Trophoblast cell (in vitro differentiated cells and primary cell): ENCODE measurements around the gene FRMD8.

ENCODE experiments used
- DNase-seq, 2 donors: peaks; one replicate each; pipeline ENCODE4 v3.0.0-alpha.2; 2016
- H2AFZ ChIP-seq: 2 replicates; pipeline ENCODE4 v1.6.1; 2013; ENCODE audit warnings: low read length, moderate library complexity, mild to moderate bottlenecking; ENCODE audit not compliant: insufficient read depth, poor library complexity
- H2AK5ac ChIP-seq: 2 replicates; pipeline ENCODE4 v1.6.1; 2013; ENCODE audit warnings: mild to moderate bottlenecking, low read length
- H2BK120ac ChIP-seq: 2 replicates; pipeline ENCODE4 v1.6.1; 2013; ENCODE audit warnings: low read length, mild to moderate bottlenecking, moderate library complexity; ENCODE audit not compliant: insufficient read depth, poor library complexity
- H2BK12ac ChIP-seq: 2 replicates; pipeline ENCODE4 v1.6.1; 2013; ENCODE audit warnings: mild to moderate bottlenecking, low read length, moderate library complexity
- H2BK5ac ChIP-seq: 2 replicates; pipeline ENCODE4 v1.6.1; 2013; ENCODE audit warnings: low read length, low read depth, moderate library complexity, mild to moderate bottlenecking; ENCODE audit not compliant: poor library complexity
- H3K14ac ChIP-seq: 2 replicates; pipeline ENCODE4 v1.6.1; 2013; ENCODE audit warnings: mild to moderate bottlenecking, low read length
- H3K18ac ChIP-seq: 2 replicates; pipeline ENCODE4 v1.6.1; 2013; ENCODE audit warnings: mild to moderate bottlenecking, low read length
- H3K23ac ChIP-seq: 2 replicates; pipeline ENCODE4 v1.6.1; 2013; ENCODE audit warnings: low read length
- H3K27ac ChIP-seq: 2 replicates; pipeline ENCODE4 v1.5.1; 2013; ENCODE audit warnings: low read depth, mild to moderate bottlenecking, inconsistent platforms, low read length, moderate library complexity
- H3K27me3 ChIP-seq: 2 replicates; pipeline ENCODE4 v1.6.1; 2013; ENCODE audit warnings: inconsistent platforms, mild to moderate bottlenecking, low read length, moderate library complexity; ENCODE audit not compliant: insufficient read depth
- H3K36me3 ChIP-seq, 2 experiments: 1 replicate in 1 of 2; 2 replicates in 1 of 2; pipeline ENCODE4 v1.6.1; 2013; ENCODE audit warnings: low read length in 2 of 2, mild to moderate bottlenecking in 2 of 2, moderate library complexity in 1 of 2; ENCODE audit not compliant: insufficient read depth in 2 of 2, control insufficient read depth in 1 of 2
- H3K4ac ChIP-seq: 2 replicates; pipeline ENCODE4 v1.6.1; 2013; ENCODE audit warnings: low read depth, mild to moderate bottlenecking, low read length, moderate library complexity
- H3K4me1 ChIP-seq, 2 experiments: 1 replicate in 1 of 2; 2 replicates in 1 of 2; pipeline ENCODE4 v1.6.1; 2013; ENCODE audit warnings: low read length in 2 of 2, mild to moderate bottlenecking in 2 of 2, moderate library complexity in 1 of 2; ENCODE audit not compliant: insufficient read depth in 2 of 2, control insufficient read depth in 1 of 2
- H3K4me2 ChIP-seq: 2 replicates; pipeline ENCODE4 v1.6.1; 2013; ENCODE audit warnings: inconsistent platforms, mild to moderate bottlenecking, low read length, moderate library complexity
- H3K4me3 ChIP-seq: 2 replicates; pipeline ENCODE4 v1.5.1; 2013; ENCODE audit warnings: mild to moderate bottlenecking, low read depth, low read length, inconsistent platforms
- H3K79me1 ChIP-seq: one replicate; pipeline ENCODE4 v1.6.1; 2013; ENCODE audit warnings: low read length
- H3K79me2 ChIP-seq: 2 replicates; pipeline ENCODE4 v1.6.1; 2013; ENCODE audit warnings: low read length, mild to moderate bottlenecking; ENCODE audit not compliant: control insufficient read depth, insufficient read depth, poor library complexity
- H3K9ac ChIP-seq: 2 replicates; pipeline ENCODE4 v1.6.1; 2013; ENCODE audit warnings: mild to moderate bottlenecking, low read length
- H3K9me3 ChIP-seq: 2 replicates; pipeline ENCODE4 v1.6.1; 2013; ENCODE audit warnings: low read depth, mild to moderate bottlenecking, control low read depth, inconsistent platforms, low read length; ENCODE audit not compliant: insufficient read depth
- H4K12ac ChIP-seq: 2 replicates; pipeline ENCODE4 v1.6.1; 2013; ENCODE audit warnings: low read depth, mild to moderate bottlenecking, low read length, moderate library complexity
- H4K8ac ChIP-seq: 2 replicates; pipeline ENCODE4 v1.6.1; 2013; ENCODE audit warnings: low read depth, mild to moderate bottlenecking, low read length, moderate library complexity
- H4K91ac ChIP-seq: one replicate; pipeline ENCODE4 v1.6.1; 2013; ENCODE audit warnings: low read depth, mild to moderate bottlenecking, low read length, moderate library complexity
- WGBS: extraction: QIAGEN DNeasy Blood & Tissue Kit; methylation state at CpG from one replicate; pipeline ENCODE4 v1.1.7; 2013; ENCODE audit warnings: missing lambda C conversion rate; ENCODE audit not compliant: insufficient read length, insufficient coverage; ENCODE audit errors: extremely low coverage; 5-methylcytosine and 5-hydroxymethylcytosine counted together

The FRMD8 gene

DNA sequence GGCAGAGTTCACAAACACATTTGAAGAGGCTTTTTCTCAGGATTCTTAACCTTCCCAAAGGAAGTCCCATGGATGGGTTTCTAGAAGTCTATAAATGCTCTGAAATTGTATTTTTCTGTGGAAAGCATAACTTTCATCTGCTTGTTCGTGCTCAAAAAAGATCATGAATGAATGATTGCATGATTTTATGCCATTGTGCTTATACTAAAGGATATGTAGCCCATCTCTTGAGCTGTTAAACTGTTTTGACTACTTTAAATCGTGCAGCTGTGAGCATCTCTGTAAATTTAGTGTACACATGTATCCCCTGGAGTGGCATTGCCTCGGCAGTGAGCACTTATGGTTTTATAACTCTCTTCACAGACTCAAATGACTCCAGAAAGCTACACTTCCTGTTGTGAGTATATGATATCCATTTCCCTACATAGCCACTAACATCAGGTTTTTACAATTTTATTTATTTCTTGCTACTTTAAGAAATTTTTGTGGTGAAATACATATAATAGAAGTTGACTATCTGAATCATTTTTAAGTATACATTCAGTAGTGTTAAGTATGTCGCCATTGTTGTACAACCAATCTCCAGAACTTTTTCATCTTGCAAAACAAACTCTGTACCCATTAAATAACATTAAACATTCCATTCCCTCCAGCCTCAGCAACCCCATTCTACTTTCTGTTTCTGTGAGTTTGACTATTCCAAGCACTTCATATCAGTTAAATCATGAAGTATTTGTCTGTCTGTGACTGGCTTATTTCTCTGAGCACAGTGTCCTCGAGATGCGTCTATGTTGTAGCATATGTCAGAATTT, 44.2 kb downstream of the FRMD8 start:
- Histone ChIP-seq H3K36me3 (peaks cover 12 to 19% of the 10 kb centered on the region in 2 experiments), H3K23ac (no peak overlapping the region), H2AK5ac (no peak overlapping the region), H3K79me1 (peaks cover 6% of the 10 kb centered on the region), H3K27ac (no peak overlapping the region), H3K18ac (no peak overlapping the region), H3K9me3 (no peaks in the 10 kb centered on the region), H3K4ac (no peak overlapping the region), H3K4me3 (no peak overlapping the region), H2AFZ (no peak overlapping the region), H3K27me3 (no peaks in the 10 kb centered on the region), H3K79me2 (peaks cover 14% of the 10 kb centered on the region), H2BK120ac (no peak overlapping the region), H4K91ac (no peak overlapping the region), H3K14ac (no peak overlapping the region), H3K4me2 (no peak overlapping the region), H2BK12ac (no peak overlapping the region), H4K12ac (no peak overlapping the region), H3K9ac (no peak overlapping the region), H3K4me1 (peaks cover 14 to 18% of the 10 kb centered on the region in 2 experiments), H4K8ac (no peak overlapping the region), H2BK5ac (no peak overlapping the region)
- WGBS, result no CpG with 5 or more reads among the region's 6 CpGs
- peak in 1 of 2 donors; percentile 60 for DNase-seq

DNA sequence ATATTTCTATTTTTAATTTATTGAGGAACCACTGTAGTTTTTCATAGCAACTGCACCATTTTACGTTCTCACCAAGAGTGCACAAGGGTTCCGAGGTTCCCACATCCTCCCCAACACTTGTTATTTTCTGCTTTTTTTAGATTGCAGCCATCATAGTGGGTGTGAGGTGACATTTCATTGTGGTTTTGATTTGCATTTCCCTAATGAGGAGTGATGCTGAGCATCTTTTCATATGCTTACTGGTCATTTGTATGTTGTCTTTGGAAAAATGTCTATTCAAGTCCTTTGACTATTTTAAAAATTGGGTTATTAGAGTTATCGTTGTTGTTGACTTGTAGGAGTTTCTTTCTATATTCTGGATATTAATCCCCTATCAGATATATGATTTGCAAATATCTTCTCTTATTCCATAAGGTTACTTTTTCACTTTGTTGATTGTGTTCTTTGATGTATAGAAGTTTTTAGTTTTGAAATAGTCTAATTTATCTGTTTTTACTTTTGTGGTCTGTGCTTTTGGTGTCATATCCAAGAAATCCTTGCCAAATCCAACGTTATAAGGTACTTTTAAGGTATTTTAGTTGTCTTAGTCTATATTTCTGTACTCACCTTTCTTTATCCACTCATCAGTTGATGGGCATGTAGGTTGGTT, 45.1 kb downstream of the FRMD8 start:
- H2BK5ac ChIP-seq, result no peak overlapping the region
- H3K9me3 ChIP-seq, result no peaks in the 10 kb centered on the region
- no peak overlapping the region for H3K4me3 ChIP-seq
- no peak overlapping the region for H3K9ac ChIP-seq
- no peaks in the 10 kb centered on the region for H3K27me3 ChIP-seq
- no peak overlapping the region for H3K4me2 ChIP-seq
- no peak overlapping the region for H2AFZ ChIP-seq
- no peak overlapping the region for H2AK5ac ChIP-seq
- H2BK120ac ChIP-seq, result no peak overlapping the region
- H3K23ac ChIP-seq, result no peak overlapping the region
- no peak overlapping the region for H3K18ac ChIP-seq
- no peak overlapping the region for H4K91ac ChIP-seq
- peak in 1 of 2 donors; percentile 24 for DNase-seq
- no peak overlapping the region for H4K12ac ChIP-seq
- no peak overlapping the region for H2BK12ac ChIP-seq
- H3K14ac ChIP-seq, result no peak overlapping the region
- no CpG with 5 or more reads among the region's 4 CpGs for WGBS
- peaks cover 14 to 17% of the 10 kb centered on the region in 2 experiments for H3K4me1 ChIP-seq
- H3K79me2 ChIP-seq, result peaks cover 14% of the 10 kb centered on the region
- H3K4ac ChIP-seq, result no peak overlapping the region
- H3K27ac ChIP-seq, result no peak overlapping the region
- no peak overlapping the region for H4K8ac ChIP-seq
- H3K36me3 ChIP-seq, result peaks cover 18 to 27% of the 10 kb centered on the region in 2 experiments
- peaks cover 6% of the 10 kb centered on the region for H3K79me1 ChIP-seq

DNA sequence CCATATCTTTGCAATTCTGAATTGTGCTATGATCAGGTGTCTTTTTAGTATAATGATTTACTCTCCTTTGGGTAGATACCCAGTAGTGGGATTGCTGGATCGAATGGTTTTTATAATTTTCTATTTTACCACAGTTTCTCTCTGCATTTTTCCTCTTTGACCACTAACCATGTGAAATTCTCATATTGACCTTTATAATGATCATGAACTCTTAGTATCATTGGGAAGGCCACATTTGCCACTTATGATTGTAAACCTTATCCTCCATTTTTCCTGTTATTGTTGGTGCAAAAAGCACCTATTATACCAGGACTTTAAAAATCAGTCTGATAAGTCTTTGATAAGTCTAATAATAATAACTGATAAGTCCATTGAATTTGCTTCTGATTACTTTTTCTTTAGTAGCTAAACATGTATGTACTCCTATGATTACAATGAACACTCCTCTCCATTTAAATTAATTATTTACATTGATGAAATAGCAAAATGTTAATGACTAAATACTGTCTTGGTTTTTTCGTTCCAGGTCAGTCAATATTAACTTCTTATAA, 45.7 kb downstream of the FRMD8 start:
- H2BK12ac ChIP-seq, result no peak overlapping the region
- H3K79me1 ChIP-seq, result peaks cover 4% of the 10 kb centered on the region
- no CpG with 5 or more reads among the region's 2 CpGs for WGBS
- no peak overlapping the region for H2AFZ ChIP-seq
- peaks cover 16 to 26% of the 10 kb centered on the region in 2 experiments for H3K36me3 ChIP-seq
- no peak overlapping the region for H3K14ac ChIP-seq
- no peak overlapping the region for H3K23ac ChIP-seq
- H3K9me3 ChIP-seq, result no peaks in the 10 kb centered on the region
- no peak overlapping the region for H3K18ac ChIP-seq
- H4K8ac ChIP-seq, result no peak overlapping the region
- no peak overlapping the region for H2BK120ac ChIP-seq
- H3K4me2 ChIP-seq, result no peak overlapping the region
- H4K91ac ChIP-seq, result no peak overlapping the region
- no peak overlapping the region for H3K4me3 ChIP-seq
- no peak overlapping the region for H2BK5ac ChIP-seq
- no peak overlapping the region for H2AK5ac ChIP-seq
- H3K4ac ChIP-seq, result no peak overlapping the region
- peaks cover 11% of the 10 kb centered on the region for H3K79me2 ChIP-seq
- no peak overlapping the region for H4K12ac ChIP-seq
- H3K4me1 ChIP-seq, result peaks cover 11 to 13% of the 10 kb centered on the region in 2 experiments
- DNase-seq, result peak in 1 of 2 donors; percentile 16
- no peak overlapping the region for H3K9ac ChIP-seq
- H3K27me3 ChIP-seq, result no peaks in the 10 kb centered on the region
- H3K27ac ChIP-seq, result no peak overlapping the region

DNA sequence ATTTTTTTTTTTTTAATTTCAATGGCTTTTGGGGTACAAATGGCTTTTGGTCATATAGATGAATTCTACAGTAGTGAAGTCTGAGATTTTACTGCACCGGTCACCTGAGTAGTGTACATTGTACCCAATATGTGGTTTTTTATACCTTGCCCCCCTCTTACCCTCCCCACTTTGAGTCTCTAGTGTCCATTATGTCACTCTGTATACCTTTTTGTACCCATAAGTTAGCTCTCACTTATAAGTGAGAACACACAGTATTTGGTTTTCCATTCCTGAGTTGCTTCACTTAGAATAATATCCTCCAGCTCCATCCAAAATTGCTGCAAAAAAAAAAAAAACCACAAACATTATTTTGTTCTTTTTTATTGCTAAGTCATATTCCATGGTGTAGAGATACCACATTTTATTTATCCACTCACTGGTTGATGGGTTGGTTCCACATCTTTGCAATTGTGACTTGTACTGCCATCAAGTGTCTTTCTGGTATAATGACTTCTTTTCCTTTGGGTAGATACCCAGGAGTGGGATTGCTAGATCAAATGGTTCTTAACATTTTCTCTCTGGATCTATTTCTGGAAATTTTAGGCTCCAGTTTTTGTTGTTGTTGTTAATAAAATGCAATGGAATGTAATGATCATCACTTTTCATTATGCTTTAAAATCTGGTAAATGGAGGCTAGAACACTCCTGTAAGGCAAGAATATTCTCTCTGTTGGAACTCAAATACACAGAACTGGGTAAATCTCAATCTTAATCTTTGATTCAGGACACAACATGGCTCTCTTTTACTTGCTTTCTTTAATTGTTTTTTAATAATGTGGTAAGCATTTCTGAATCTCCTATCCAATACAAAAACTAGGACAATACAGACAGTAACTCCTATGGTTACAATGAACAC, 46.5 kb downstream of the FRMD8 start:
- no peak overlapping the region for H3K14ac ChIP-seq
- no peak overlapping the region for H2BK12ac ChIP-seq
- no peak overlapping the region for H2BK120ac ChIP-seq
- H3K79me1 ChIP-seq, result peaks cover 1% of the 10 kb centered on the region
- WGBS, result no CpG with 5 or more reads among the region's 1 CpG
- H2AFZ ChIP-seq, result no peak overlapping the region
- H3K36me3 ChIP-seq, result peaks cover 15 to 29% of the 10 kb centered on the region in 2 experiments
- H3K4me2 ChIP-seq, result no peak overlapping the region
- no peak overlapping the region for H3K23ac ChIP-seq
- no peak overlapping the region for H4K91ac ChIP-seq
- H3K4ac ChIP-seq, result no peak overlapping the region
- H3K9ac ChIP-seq, result no peak overlapping the region
- no peak overlapping the region for H3K27ac ChIP-seq
- no peak overlapping the region for H4K8ac ChIP-seq
- peak in 1 of 2 donors; percentile 38 for DNase-seq
- peaks cover 5 to 11% of the 10 kb centered on the region in 2 experiments for H3K4me1 ChIP-seq
- no peak overlapping the region for H4K12ac ChIP-seq
- H3K79me2 ChIP-seq, result peaks cover 8% of the 10 kb centered on the region
- no peak overlapping the region for H3K4me3 ChIP-seq
- no peak overlapping the region for H3K18ac ChIP-seq
- H2AK5ac ChIP-seq, result no peak overlapping the region
- H3K9me3 ChIP-seq, result no peaks in the 10 kb centered on the region
- no peaks in the 10 kb centered on the region for H3K27me3 ChIP-seq
- no peak overlapping the region for H2BK5ac ChIP-seq
